Measurements from ENCODE around the gene BCAS1.

DNA sequence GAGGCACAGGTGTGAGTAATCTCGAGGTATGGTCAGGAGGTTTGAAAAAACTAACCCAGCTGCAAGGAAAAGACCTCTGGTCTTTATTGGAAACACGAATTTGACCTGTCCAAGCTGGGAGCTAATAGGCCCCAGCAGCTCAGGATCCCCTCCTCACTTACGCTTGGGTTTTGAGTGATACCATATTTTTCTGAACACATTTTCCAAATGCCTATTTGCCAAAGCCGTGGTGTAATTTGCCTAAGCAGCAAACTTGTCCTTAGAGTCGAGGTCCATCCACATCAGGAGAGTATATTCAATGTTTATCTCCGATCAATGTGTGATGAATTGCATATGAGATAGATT, 128.0 kb downstream of the BCAS1 start:
- TF ChIP-seq, protein P1, sequence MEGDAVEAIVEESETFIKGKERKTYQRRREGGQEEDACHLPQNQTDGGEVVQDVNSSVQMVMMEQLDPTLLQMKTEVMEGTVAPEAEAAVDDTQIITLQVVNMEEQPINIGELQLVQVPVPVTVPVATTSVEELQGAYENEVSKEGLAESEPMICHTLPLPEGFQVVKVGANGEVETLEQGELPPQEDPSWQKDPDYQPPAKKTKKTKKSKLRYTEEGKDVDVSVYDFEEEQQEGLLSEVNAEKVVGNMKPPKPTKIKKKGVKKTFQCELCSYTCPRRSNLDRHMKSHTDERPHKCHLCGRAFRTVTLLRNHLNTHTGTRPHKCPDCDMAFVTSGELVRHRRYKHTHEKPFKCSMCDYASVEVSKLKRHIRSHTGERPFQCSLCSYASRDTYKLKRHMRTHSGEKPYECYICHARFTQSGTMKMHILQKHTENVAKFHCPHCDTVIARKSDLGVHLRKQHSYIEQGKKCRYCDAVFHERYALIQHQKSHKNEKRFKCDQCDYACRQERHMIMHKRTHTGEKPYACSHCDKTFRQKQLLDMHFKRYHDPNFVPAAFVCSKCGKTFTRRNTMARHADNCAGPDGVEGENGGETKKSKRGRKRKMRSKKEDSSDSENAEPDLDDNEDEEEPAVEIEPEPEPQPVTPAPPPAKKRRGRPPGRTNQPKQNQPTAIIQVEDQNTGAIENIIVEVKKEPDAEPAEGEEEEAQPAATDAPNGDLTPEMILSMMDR (IDR thresholded peaks at IDR 0.05; ENCODE audit: low read depth, low read length) = no peak
- TF ChIP-seq, protein P2, sequence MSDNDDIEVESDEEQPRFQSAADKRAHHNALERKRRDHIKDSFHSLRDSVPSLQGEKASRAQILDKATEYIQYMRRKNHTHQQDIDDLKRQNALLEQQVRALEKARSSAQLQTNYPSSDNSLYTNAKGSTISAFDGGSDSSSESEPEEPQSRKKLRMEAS (IDR thresholded peaks at IDR 0.05; ENCODE audit: low read depth, low read length) = no peak
- TF ChIP-seq POLR2A (IDR thresholded peaks at IDR 0.05; ENCODE audit: extremely low read depth, insufficient read length) (no peak), MYC (IDR thresholded peaks at IDR 0.05; ENCODE audit: low read depth, low read length) (no peak)

Data from NB4 (cell line).